ENCODE measurements around the gene BEND5. TPM values are rescaled to one million over a fixed set of nuclear protein-coding genes. Genes with fewer than 3 reads are reported as not detected.

BEND5 gene
- total and polyA plus RNA-seq, 2 of the 4 experiments (the other 2 are of a cell fraction), result 1.1 to 1.3 TPM

DNA sequence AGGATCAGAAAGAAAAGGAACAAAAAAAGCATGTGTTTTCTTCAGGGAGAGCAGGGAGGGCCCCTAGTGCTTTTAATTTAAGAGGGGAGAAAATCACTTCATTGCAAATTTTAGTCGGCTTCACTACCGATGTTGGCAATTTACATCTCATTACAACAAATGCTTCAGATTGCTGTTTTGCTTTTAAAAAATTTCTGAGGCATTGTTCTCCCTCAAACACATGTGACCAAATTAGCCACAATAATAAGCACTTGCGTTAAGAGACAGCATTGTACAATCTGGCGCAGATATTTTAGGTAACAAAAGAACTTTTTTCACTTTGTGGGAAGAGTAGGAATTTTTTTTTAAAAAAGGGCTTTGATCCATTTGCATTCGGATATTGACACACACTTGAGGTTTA, 29.8 kb downstream of the BEND5 start:
- no peak overlapping the region for H2BK20ac ChIP-seq (ENCODE audit: low read depth, low read length)
- no peak overlapping the region for H4K5ac ChIP-seq (ENCODE audit: low read depth, low read length)
- no peak overlapping the region for H3K14ac ChIP-seq (replicated peaks; ENCODE audit: low read depth, low read length)
- no TSS peak for BruUV-seq (replicated peaks)
- H3K9ac ChIP-seq (ENCODE audit: low read depth, low read length), result no peak overlapping the region
- no peaks in the 10 kb centered on the region for H3K4me1 ChIP-seq (ENCODE audit: control insufficient read depth, insufficient read depth, low read length)
- in situ Hi-C loops (cut with MboI; ENCODE audit: low sequenced_read_pairs) (no loop called here), intact Hi-C loops (cut with micrococcal nuclease) (no loop called here), dilution Hi-C loops (cut with HindIII; ENCODE audit: low sequenced_read_pairs, unreplicated experiment) (no loop called here)
- no peak overlapping the region for H2BK15ac ChIP-seq (ENCODE audit: low read depth, low read length)
- H3K23ac ChIP-seq (ENCODE audit: low read depth, low read length), result no peak overlapping the region
- TF ChIP-seq MXI1 (IDR thresholded peaks at IDR 0.05; ENCODE audit: borderline replicate concordance, low read depth, low read length) (no peak), MAZ (IDR thresholded peaks at IDR 0.05; ENCODE audit: borderline replicate concordance, low read depth, low read length) (no peak), CEBPB (IDR thresholded peaks at IDR 0.05; ENCODE audit: low read depth, low read length) (no peak)
- no peaks in the 10 kb centered on the region for H3K36me3 ChIP-seq (ENCODE audit: control insufficient read depth, insufficient read depth, low read length)
- no peaks in the 10 kb centered on the region for H3K79me1 ChIP-seq (ENCODE audit: low read depth in 1 of 2, low read length in 2 of 2)
- H3K18ac ChIP-seq (ENCODE audit: low read depth, low read length), result no peak overlapping the region
- no peaks in the 10 kb centered on the region for H3K27me3 ChIP-seq (ENCODE audit: control insufficient read depth, insufficient read depth, low read length)
- no peaks in the 10 kb centered on the region for H4K20me1 ChIP-seq (ENCODE audit: insufficient read depth, low read length)
- no peak overlapping the region for H2BK5ac ChIP-seq (ENCODE audit: low read depth, low read length, poor library complexity, severe bottlenecking)
- H3K9me1 ChIP-seq (ENCODE audit: insufficient read depth, low read length), result no peaks in the 10 kb centered on the region
- H2BK120ac ChIP-seq (ENCODE audit: low read depth, low read length), result no peak overlapping the region
- no peak overlapping the region for H4K8ac ChIP-seq (ENCODE audit: low read depth in 2 of 2, low read length in 2 of 2)
- no peak overlapping the region for H2AK9ac ChIP-seq (replicated peaks; ENCODE audit: low read depth, low read length, poor library complexity)
- H3K4me3 ChIP-seq (ENCODE audit: insufficient read depth, low read depth, low read length), result no peak overlapping the region
- H3K9me3 ChIP-seq (ENCODE audit: control insufficient read depth, insufficient read depth, low read length), result no peaks in the 10 kb centered on the region
- H2AK5ac ChIP-seq (ENCODE audit: low read depth, low read length), result no peak overlapping the region
- ChIA-PET CTCF (no interaction called here), POLR2A (ENCODE audit: unreplicated experiment) (no interaction called here)
- no peak for DNase-seq
- H3K4me2 ChIP-seq (ENCODE audit: low read depth, low read length), result no peak overlapping the region
- no peak overlapping the region for H3K56ac ChIP-seq (ENCODE audit: extremely low read depth, insufficient read depth, low read length)
- ATAC-seq (ENCODE audit: low read depth), result no peak
- H3K4ac ChIP-seq (ENCODE audit: low read depth, low read length), result no peak overlapping the region
- no CpG with 5 or more reads among the region's 5 CpGs for WGBS, 2 experiments (ENCODE audit: extremely low coverage in 2 of 2, insufficient read length in 1 of 2)
- no peak overlapping the region for H2AFZ ChIP-seq (replicated peaks; ENCODE audit: low read length, poor library complexity)
- H3K27ac ChIP-seq (ENCODE audit: insufficient read depth, low read length), result no peak overlapping the region
- H4K91ac ChIP-seq (ENCODE audit: insufficient read depth, low read depth, low read length), result no peak overlapping the region
